Tibial nerve (tissue), 4 donors: ENCODE data around the gene GPR137B. TPM values are rescaled to one million over a fixed set of nuclear protein-coding genes. Genes with fewer than 3 reads are reported as not detected.
A peak's percentile ranks its signal among the peaks of the same experiment; 100 is the strongest.

Experiments
- DNase-seq, 2 donors: peaks; one replicate each; pipeline ENCODE4 v3.0.0-alpha.2; 2019; ENCODE audit warnings: low spot score in 2 of 2
- H3K27ac ChIP-seq, 4 donors: fragments of 200-600 bp; sonication (generic) in 3 of 4; one replicate each; pipeline ENCODE4 v1.5.1; 2017 to 2019; ENCODE audit warnings: mild to moderate bottlenecking in 1 of 4
- H3K27me3 ChIP-seq, 2 donors: fragments of 200-600 bp; sonication (generic) in 1 of 2; one replicate each; pipeline versions ENCODE4 v1.5.1 to v1.6.0; 2017 to 2019
- H3K36me3 ChIP-seq, 3 donors: fragments of 200-600 bp; sonication (generic); one replicate each; pipeline ENCODE4 v1.5.1; 2018 to 2019
- H3K4me1 ChIP-seq, 4 donors: fragments of 200-600 bp; sonication (generic) in 3 of 4; one replicate each; pipeline ENCODE4 v1.5.1; 2017 to 2019
- H3K4me3 ChIP-seq, 4 donors: fragments of 200-600 bp; sonication (generic) in 3 of 4; one replicate each; pipeline ENCODE4 v1.5.1; 2017 to 2019; ENCODE audit warnings: mild to moderate bottlenecking in 1 of 4, moderate library complexity in 1 of 4
- H3K9me3 ChIP-seq, 4 donors: fragments of 200-600 bp; sonication (generic) in 3 of 4; one replicate each; pipeline ENCODE4 v1.5.1; 2017 to 2019
- EP300 ChIP-seq, 2 donors: sonication (generic); formaldehyde crosslinking; IDR thresholded peaks; one replicate each; pipeline ENCODE4 v1.6.1; 2017; ENCODE audit warnings: antibody characterized with exemption in 2 of 2, mild to moderate bottlenecking in 1 of 2
- POLR2A ChIP-seq, 2 donors: fragments of 450-650 bp; IDR thresholded peaks; one replicate each; pipeline ENCODE4 v1.6.1; 2017; ENCODE audit warnings: antibody characterized with exemption in 2 of 2, mild to moderate bottlenecking in 2 of 2, moderate library complexity in 2 of 2
- WGBS, 2 donors: methylation state at CpG; one replicate each; pipeline ENCODE4 v1.1.5; 2018; 5-methylcytosine and 5-hydroxymethylcytosine counted together
- total RNA-seq, 4 donors: library from RNA; depleted of rRNA; stranded (reverse); fragments of >200 nt; gene quantifications; one replicate each; pipeline ENCODE4 v1.1.0, GENCODE V29; 2016
- TF ChIP-seq, protein P1 (sequence below), 5 experiments: fragments of 200-600 bp in 3 of 5; fragments of 450-650 bp in 2 of 5; sonication (generic) in 3 of 5; IDR thresholded peaks; one replicate each; pipeline ENCODE4 v1.5.1; 2016 to 2019; ENCODE audit warnings: antibody characterized with exemption in 5 of 5, mild to moderate bottlenecking in 3 of 5, moderate library complexity in 2 of 5

The GPR137B gene
- total RNA-seq, 4 donors from 2014 or later, result 51.1 to 94.8 (median 74.0) TPM

DNA sequence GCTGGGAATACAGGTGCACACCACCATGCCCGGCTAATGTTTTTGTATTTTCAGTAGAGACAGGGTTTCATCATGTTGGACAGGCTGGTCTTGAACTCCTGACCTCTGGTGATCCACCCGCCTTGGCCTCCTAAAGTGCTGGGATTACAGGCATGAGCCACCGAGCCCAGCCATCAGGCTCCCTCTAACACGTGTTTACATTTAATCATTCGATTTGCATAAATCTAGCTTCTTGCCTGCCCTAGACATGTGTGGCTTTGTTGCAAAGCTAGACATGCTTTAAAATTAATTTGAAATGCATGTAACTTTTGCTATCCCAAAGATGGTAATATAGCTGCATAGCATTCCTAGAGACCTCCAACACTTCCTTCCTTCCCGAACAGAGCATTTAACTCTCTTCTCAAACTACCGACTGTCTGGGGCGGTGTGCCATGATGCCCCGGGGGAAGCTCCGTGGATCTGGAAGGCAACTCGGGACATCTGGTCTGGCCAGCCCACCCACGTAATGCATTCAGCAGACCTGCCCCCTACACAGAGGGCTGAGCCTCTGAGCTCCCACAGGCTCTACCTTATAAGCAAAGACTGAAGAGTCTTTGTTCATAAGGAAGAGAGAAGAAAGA, 42.9 kb upstream of the GPR137B start:
- H3K4me3 ChIP-seq, result no peak overlapping the region
- peaks cover 0 to 4% (median 0%) of the 10 kb centered on the region in 4 donors for H3K9me3 ChIP-seq
- H3K4me1 ChIP-seq, result peaks cover 0 to 11% (median 0%) of the 10 kb centered on the region in 4 donors
- no peak overlapping the region for H3K27ac ChIP-seq
- H3K36me3 ChIP-seq, result no peaks in the 10 kb centered on the region
- TF ChIP-seq EP300 (IDR thresholded peaks at IDR 0.05), result peak in 1 of 2 donors; percentile 13
- TF ChIP-seq, protein P1, sequence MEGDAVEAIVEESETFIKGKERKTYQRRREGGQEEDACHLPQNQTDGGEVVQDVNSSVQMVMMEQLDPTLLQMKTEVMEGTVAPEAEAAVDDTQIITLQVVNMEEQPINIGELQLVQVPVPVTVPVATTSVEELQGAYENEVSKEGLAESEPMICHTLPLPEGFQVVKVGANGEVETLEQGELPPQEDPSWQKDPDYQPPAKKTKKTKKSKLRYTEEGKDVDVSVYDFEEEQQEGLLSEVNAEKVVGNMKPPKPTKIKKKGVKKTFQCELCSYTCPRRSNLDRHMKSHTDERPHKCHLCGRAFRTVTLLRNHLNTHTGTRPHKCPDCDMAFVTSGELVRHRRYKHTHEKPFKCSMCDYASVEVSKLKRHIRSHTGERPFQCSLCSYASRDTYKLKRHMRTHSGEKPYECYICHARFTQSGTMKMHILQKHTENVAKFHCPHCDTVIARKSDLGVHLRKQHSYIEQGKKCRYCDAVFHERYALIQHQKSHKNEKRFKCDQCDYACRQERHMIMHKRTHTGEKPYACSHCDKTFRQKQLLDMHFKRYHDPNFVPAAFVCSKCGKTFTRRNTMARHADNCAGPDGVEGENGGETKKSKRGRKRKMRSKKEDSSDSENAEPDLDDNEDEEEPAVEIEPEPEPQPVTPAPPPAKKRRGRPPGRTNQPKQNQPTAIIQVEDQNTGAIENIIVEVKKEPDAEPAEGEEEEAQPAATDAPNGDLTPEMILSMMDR (IDR thresholded peaks at IDR 0.05), result no peak
- 28 to 32% methylated on average over 12 of the region's 12 CpGs for WGBS, 2 donors
- DNase-seq, result peak in 1 of 2 donors; percentile 24
- H3K27me3 ChIP-seq, result no peaks in the 10 kb centered on the region

DNA sequence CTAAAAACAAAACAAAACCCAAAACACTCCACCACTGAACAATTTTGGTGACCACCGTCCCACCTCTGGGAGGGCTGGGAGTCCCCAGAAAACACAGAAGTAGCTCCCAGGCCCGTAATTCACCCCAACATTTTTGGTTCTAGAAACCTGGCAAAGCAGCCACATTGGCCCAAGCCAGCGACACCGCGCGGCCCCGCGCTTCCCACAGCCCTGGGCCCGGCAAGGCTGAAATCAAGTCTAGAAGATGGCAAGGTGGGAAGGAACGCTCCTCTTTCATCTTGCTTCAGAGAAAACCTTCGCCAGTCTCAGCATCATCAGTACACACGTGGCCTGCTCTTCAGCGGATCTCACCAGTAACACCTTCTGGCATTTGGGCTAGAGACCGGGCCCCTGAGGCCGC, 41.5 kb upstream of the GPR137B start:
- Histone ChIP-seq H3K36me3 (no peaks in the 10 kb centered on the region), H3K27me3 (no peaks in the 10 kb centered on the region), H3K9me3 (peaks cover 0 to 4% (median 0%) of the 10 kb centered on the region in 4 donors), H3K27ac (no peak overlapping the region), H3K4me3 (no peak overlapping the region), H3K4me1 (peaks cover 0 to 11% (median 0%) of the 10 kb centered on the region in 4 donors)
- DNase-seq, result no peak
- TF ChIP-seq, protein P1 (IDR thresholded peaks at IDR 0.05), result no peak
- TF ChIP-seq POLR2A (IDR thresholded peaks at IDR 0.05), result no peak
- no peak for TF ChIP-seq EP300 (IDR thresholded peaks at IDR 0.05)
- whole genome bisulfite sequencing, 2 donors, result 96 to 97% methylated on average over 15 of the region's 15 CpGs

DNA sequence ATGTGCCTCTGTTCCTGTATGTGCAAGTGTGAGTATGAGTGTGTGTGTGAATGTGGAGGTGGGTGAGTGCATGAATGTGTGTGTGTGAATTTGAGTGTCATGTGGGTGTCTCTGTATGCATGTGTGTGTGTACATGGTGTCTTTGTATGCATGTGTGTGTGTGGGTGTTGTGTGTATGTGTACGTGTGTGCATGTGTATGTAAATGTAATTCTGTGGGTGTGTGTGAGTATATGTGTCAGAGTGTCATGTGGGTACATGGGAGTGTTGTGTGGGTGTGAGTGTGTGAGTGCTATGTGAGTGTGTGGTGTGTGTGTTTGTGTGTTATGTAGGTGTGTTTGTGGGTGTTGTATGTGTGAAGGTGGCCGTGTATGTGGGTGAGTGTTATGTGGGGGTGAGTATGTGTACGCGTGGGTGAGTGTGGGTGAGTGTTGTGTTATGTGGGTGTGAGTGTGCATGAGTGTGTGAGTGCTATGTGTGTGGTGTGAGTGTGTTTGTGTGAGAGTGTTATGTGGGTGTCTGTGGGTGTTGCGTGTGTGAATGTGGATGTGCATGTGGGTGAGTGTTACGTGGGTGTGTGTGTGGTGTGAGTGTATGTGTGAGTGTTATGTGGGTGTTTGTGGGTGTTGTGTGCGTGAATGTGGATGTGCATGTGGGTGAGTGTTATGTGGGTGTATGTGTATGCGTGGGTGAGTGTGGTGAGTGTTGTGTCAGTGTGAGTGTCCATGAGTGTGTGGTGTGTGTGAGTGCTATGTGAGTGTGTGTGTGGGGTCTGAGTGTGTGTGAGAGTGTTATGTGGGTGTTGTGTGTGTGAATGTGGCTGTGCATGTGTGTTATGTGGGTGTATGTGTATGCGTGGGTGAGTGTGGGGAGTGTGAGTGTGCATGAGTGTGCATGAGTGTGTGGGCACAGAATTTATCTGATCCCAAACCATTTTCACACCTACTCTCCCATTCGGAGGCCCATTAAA, 40.8 kb upstream of the GPR137B start:
- WGBS, 2 donors, result 80 to 81% methylated on average over 10 of the region's 10 CpGs
- Histone ChIP-seq H3K27ac (no peak overlapping the region), H3K36me3 (no peaks in the 10 kb centered on the region), H3K4me3 (no peak overlapping the region), H3K4me1 (peaks cover 0 to 11% (median 0%) of the 10 kb centered on the region in 4 donors), H3K9me3 (peaks cover 0 to 4% (median 0%) of the 10 kb centered on the region in 4 donors), H3K27me3 (no peaks in the 10 kb centered on the region)
- TF ChIP-seq EP300 (IDR thresholded peaks at IDR 0.05) (no peak), POLR2A (IDR thresholded peaks at IDR 0.05) (no peak)
- TF ChIP-seq, protein P1 (IDR thresholded peaks at IDR 0.05), result no peak
- DNase-seq, result no peak

DNA sequence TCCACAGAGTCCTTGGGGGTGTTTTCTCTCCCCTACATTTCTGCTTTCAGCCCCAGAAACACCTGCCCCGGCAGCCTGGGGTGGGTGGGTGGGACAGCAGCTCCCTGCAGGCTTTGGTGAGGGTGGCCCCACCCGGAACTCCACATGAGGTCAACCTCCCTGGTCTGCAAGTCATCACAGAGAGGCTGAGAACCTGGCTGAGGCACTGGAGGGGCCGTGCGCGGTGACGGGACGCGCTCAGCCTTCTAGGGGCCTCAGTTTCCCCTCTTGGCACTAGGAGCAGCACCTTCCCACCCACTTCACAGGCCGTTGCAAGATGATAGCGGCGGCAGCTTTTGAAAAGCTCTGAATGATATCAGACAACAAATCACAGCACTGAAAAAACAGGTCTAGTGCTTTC, 39.7 kb upstream of the GPR137B start:
- no peaks in the 10 kb centered on the region for H3K36me3 ChIP-seq
- no peaks in the 10 kb centered on the region for H3K27me3 ChIP-seq
- no peak overlapping the region for H3K27ac ChIP-seq
- H3K9me3 ChIP-seq, result no peaks in the 10 kb centered on the region
- 80 to 83% methylated on average over 7 to 11 of the region's 11 CpGs for WGBS, 2 donors
- peaks cover 0 to 11% (median 0%) of the 10 kb centered on the region in 4 donors for H3K4me1 ChIP-seq
- TF ChIP-seq EP300 (IDR thresholded peaks at IDR 0.05) (no peak), POLR2A (IDR thresholded peaks at IDR 0.05) (no peak)
- TF ChIP-seq, protein P1 (IDR thresholded peaks at IDR 0.05), result no peak
- no peak for DNase-seq
- H3K4me3 ChIP-seq, result no peak overlapping the region

DNA sequence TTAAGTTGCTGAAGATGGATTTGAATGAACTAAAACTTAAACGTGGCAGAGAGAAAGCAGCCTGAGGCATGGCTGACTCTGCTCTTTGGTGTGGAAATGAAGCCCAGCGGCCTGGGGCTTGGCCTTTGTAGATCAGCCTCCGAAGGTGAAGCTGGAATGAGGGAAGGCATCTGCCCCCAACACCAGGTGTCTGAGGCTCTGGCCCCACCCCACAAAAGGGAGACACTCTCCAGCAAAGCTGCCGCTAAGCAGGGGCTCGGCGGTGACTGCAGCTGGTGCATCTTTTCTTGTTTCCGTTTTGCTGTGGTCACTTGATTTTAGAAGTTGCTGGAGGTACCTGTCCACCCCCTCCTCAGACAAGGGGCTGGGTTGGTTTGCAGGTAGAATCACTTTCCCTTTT, 39.3 kb upstream of the GPR137B start:
- peaks cover 0 to 11% (median 0%) of the 10 kb centered on the region in 4 donors for H3K4me1 ChIP-seq
- H3K9me3 ChIP-seq, result no peaks in the 10 kb centered on the region
- no peaks in the 10 kb centered on the region for H3K36me3 ChIP-seq
- DNase-seq, result no peak
- no peak overlapping the region for H3K4me3 ChIP-seq
- no peak overlapping the region for H3K27ac ChIP-seq
- no peak for TF ChIP-seq POLR2A (IDR thresholded peaks at IDR 0.05)
- no peak for TF ChIP-seq EP300 (IDR thresholded peaks at IDR 0.05)
- TF ChIP-seq, protein P1 (IDR thresholded peaks at IDR 0.05), result no peak
- H3K27me3 ChIP-seq, result no peaks in the 10 kb centered on the region
- 27 to 35% methylated on average over 7 of the region's 7 CpGs for WGBS, 2 donors
